ENCODE data around the gene MC2R.

GRCh38 chr18:13915995-13916431 is 677 bp upstream of the MC2R start:
- TF ChIP-seq CTCF (IDR thresholded peaks at IDR 0.05) (no peak), EZH2 (IDR thresholded peaks at IDR 0.05) (no peak)

All from neural progenitor cell (in vitro differentiated cells).